Endothelial cell of hepatic sinusoid (primary cell): ENCODE data around the gene CCDC40.

Experiments used
- in situ Hi-C: cut with HindIII; loops from 2 replicates; pipeline ENCODE4 v1.10.0; 2017; ENCODE audit warnings: low sequenced_read_pairs

The CCDC40 gene

GRCh38 chr17:80000981-80001775, 35.3 kb upstream of the CCDC40 start:
- in situ Hi-C loops: no loop called here

GRCh38 chr17:80002070-80002641, 34.3 kb upstream of the CCDC40 start:
- in situ Hi-C loops: no loop called here

DNA sequence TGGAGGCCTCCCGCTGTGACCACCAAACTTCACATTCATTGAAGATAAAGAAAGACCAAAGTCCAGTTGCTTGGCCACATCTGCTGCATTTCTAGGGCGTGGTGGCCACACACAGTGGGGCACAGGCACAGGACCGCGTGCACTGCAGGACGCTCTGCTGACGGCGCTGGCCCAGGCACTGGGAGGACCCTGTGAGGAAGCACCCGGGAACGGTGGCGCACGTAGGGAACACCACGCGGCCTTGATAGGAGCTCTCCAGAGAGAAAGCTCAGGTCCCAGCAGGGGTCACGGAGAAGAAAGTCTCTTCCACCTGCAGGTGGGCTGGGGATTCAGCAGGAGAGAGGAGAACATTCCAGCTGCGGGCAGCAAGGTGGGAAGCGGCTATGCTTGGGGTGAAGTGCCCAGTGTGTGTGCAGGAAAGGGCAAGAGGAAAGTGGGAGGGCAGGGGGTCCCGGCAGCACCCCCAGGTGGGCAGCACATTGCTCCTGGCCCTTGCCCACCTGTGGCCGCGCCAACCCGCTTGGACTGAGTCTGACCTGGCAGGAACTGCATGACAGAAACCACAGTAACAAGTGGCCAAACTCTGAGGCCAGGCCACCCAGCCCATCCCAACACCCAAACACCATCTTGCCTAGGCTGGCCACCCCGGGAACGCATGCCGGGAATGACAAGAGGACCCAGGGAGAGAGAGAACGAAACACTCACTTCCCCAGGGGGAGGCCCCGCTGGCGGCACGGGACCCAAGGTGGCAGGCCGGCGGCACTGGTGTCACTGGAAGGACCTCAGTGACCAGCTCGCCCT, 33.6 kb upstream of the CCDC40 start:
- in situ Hi-C loops: no loop called here

GRCh38 chr17:80003969-80004368, 32.5 kb upstream of the CCDC40 start:
- in situ Hi-C loops: no loop called here

- in situ Hi-C loops: no loop called here
Measured at GRCh38 chr17:80005360-80006338, 30.8 kb upstream of the CCDC40 start.

GRCh38 chr17:80006339-80006720, 30.1 kb upstream of the CCDC40 start:
- in situ Hi-C loops: no loop called here

GRCh38 chr17:80006811-80007752, 29.4 kb upstream of the CCDC40 start:
- in situ Hi-C loops: no loop called here

GRCh38 chr17:80007939-80008338, 28.5 kb upstream of the CCDC40 start:
- in situ Hi-C loops: no loop called here

DNA sequence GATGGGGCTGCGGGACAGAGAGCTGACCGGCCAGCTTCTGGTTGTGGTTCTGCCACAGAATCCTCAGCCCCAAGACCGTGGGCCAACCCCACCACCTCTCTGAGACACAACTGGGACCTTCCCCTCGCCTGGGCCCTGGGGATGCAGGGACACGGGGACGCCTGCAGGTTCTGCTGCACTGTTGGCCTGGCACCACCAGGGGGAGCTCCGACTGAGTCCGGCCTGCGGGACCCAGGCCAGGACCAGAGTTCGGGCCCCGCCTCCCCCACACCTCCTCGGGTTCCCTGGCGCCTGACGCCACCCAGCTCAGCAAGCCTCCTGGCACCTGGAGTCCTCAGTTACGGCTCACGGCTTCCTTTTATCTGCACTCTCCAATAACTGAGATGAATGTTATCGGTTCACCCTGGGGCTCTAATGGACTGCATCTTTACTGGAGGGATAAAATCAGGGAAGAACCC, 28.0 kb upstream of the CCDC40 start:
- in situ Hi-C loops: no loop called here

- in situ Hi-C loops: no loop called here
Measured at GRCh38 chr17:80008848-80009247, 27.6 kb upstream of the CCDC40 start.

DNA sequence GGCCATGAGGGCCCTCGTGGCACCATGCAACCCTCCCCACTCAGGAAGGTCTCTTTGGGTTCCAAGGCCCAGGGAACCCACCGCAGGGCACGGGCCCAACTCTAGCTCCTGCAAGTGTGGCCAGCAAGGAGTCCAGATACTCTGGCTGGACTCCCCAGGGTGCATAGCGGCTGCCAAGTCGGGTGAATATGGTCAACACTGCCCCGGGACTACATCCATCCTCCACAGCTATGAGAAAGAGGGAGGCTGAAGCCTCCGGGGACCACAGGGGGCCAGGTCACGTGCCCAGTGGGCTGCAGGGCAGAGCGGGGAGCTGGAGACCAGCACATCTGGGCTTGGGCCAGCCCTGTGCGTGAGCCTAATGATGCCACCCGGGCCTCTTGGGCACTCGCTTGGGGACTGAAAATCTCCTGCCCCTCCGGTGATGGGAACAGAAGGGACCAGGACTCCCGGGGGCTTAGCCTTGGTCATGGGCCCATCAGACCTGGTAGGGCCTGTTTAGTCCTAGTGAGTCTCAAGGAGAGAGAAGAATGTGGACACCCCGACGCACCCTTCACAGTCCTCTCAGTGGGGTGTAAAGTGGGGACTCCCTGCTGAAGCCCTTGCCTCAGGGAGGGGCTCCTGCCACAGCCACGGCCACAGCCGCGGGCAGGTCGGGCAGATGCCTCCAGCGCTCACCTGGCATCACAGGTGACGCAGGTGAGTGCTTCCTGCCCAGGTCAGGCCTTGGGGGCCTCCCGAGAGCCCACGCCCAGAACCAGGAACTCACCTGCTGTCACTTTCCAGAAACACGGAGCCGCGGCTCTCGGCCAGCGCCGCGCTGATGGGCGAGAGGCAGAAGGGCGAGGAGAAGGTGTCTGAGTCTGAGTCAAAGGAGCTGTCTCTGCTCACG, 26.8 kb upstream of the CCDC40 start:
- in situ Hi-C loops: no loop called here

GRCh38 chr17:80010283-80010858, 26.1 kb upstream of the CCDC40 start:
- in situ Hi-C loops: no loop called here

DNA sequence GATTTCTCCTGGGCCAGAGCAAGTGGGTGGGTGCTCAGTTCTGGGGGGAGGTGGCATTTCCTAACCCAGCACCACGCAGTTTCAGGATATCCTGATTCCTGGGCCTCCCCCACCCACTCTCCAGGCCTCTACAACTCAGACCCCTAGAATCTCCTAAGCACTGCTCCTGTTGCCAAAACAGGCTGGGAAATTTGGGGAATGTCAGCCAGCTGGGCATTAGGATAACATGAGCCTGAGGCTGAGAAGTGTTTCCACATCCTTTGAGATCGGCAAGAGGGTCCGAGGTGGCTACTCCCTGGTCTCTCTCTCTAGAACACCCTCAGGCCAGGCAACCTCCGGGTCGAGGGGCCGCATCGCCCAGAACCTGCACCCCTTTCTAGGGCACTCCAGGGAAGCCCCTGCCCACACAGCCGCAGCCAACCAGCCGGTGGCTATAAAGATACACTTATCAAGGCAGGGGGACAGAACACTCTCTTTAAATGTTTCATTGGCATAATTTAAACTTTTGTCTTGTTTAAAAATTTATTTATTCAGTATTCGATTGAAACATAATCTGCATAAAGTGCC, 24.4 kb upstream of the CCDC40 start:
- in situ Hi-C loops: no loop called here

GRCh38 chr17:80012765-80013741, 23.4 kb upstream of the CCDC40 start:
- in situ Hi-C loops: no loop called here

- in situ Hi-C loops: no loop called here
Measured at GRCh38 chr17:80017226-80018010, 19.0 kb upstream of the CCDC40 start.
